ENCODE results near the gene ST6GALNAC3. TPM values are rescaled to one million over a fixed set of nuclear protein-coding genes. Genes with fewer than 3 reads are reported as not detected.

ST6GALNAC3 gene
- total RNA-seq, 1 experiment from 2014 or later, result 2.2 TPM

DNA sequence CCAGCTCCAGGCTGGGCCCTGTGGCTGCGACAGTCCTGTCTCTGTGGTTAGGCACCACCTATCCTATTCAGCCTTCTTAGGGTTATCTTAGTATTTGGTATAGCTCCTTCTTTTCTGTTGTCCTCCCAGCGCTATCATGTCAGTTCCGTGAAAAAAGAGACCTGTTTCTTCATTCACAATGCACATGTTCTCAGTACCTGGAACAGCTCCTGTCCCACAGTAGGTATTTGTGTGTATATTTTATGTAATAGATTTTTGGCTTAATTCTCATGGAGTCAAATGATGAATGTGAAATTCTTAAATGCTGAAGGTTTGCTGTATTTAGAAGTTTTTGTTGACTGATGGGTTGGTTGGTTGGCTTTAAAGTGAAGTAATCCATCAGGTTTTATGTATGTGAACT lies 279.7 kb downstream of the ST6GALNAC3 start:
- H3K4me2 ChIP-seq (ENCODE audit: low read length), result no peak overlapping the region
- H3K79me2 ChIP-seq (ENCODE audit: insufficient read depth, low read length), result no peaks in the 10 kb centered on the region
- H3K9ac ChIP-seq (ENCODE audit: low read length), result no peak overlapping the region
- no peaks in the 10 kb centered on the region for H3K27me3 ChIP-seq (ENCODE audit: insufficient read depth, low read length)
- H4K20me1 ChIP-seq (ENCODE audit: insufficient read depth), result no peaks in the 10 kb centered on the region
- no peak overlapping the region for H3K4me3 ChIP-seq (replicated peaks in 1 of 2; ENCODE audit: low read depth in 1 of 2, low read length in 2 of 2)
- no peak overlapping the region for H3K27ac ChIP-seq (ENCODE audit: low read depth, low read length)
- no TSS peak for BruUV-seq (replicated peaks)
- H3K4me1 ChIP-seq (ENCODE audit: control insufficient read depth in 1 of 2, insufficient read depth in 2 of 2, low read length in 2 of 2), result no peaks in the 10 kb centered on the region
- no peaks in the 10 kb centered on the region for H3K36me3 ChIP-seq (ENCODE audit: control insufficient read depth in 1 of 2, insufficient read depth in 2 of 2, low read length in 2 of 2)
- ATAC-seq (no peak), DNase-seq (ENCODE audit: low read depth, low spot score) (no peak)
- POLR2A ChIA-PET, result no interaction called here
- RAD21 ChIA-PET (ENCODE audit: low non-redundant PET in 1 of 2, low total read pairs in 2 of 2, uncharacterized antibody in 2 of 2, unreplicated experiment in 2 of 2), result no interaction called here
- H3K9me2 ChIP-seq (ENCODE audit: insufficient read depth), result no peaks in the 10 kb centered on the region
- H2AFZ ChIP-seq (ENCODE audit: low read depth, low read length, poor library complexity, severe bottlenecking), result no peak overlapping the region
- TF ChIP-seq YY1 (IDR thresholded peaks at IDR 0.05; ENCODE audit: extremely low read depth, insufficient replicate concordance, low read depth, low read length), result no peak
- no peak for TF ChIP-seq JUND (IDR thresholded peaks at IDR 0.05)
- TF ChIP-seq CEBPB (IDR thresholded peaks at IDR 0.05; ENCODE audit: low read depth), result no peak
- no peak for TF ChIP-seq ELF1 (IDR thresholded peaks at IDR 0.05; ENCODE audit: borderline replicate concordance, low read depth)
- TF ChIP-seq EGR1 (IDR thresholded peaks at IDR 0.05; ENCODE audit: low read depth), result no peak
- no peak for TF ChIP-seq ZNF274 (IDR thresholded peaks at IDR 0.05; ENCODE audit: low read depth, low read length)
- TF ChIP-seq TCF7L2 (IDR thresholded peaks at IDR 0.05; ENCODE audit: borderline replicate concordance, extremely low read depth, insufficient read depth, insufficient read length), result no peak
- TF ChIP-seq SRF (IDR thresholded peaks at IDR 0.05; ENCODE audit: low read depth), result no peak
- TF ChIP-seq EZH2phosphoT487 (IDR thresholded peaks at IDR 0.05; ENCODE audit: borderline replicate concordance), result no peak
- TF ChIP-seq FOSL1 (IDR thresholded peaks at IDR 0.05; ENCODE audit: low read depth), result no peak
- TF ChIP-seq, protein P1, sequence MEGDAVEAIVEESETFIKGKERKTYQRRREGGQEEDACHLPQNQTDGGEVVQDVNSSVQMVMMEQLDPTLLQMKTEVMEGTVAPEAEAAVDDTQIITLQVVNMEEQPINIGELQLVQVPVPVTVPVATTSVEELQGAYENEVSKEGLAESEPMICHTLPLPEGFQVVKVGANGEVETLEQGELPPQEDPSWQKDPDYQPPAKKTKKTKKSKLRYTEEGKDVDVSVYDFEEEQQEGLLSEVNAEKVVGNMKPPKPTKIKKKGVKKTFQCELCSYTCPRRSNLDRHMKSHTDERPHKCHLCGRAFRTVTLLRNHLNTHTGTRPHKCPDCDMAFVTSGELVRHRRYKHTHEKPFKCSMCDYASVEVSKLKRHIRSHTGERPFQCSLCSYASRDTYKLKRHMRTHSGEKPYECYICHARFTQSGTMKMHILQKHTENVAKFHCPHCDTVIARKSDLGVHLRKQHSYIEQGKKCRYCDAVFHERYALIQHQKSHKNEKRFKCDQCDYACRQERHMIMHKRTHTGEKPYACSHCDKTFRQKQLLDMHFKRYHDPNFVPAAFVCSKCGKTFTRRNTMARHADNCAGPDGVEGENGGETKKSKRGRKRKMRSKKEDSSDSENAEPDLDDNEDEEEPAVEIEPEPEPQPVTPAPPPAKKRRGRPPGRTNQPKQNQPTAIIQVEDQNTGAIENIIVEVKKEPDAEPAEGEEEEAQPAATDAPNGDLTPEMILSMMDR (IDR thresholded peaks at IDR 0.05 in 2 of 3, conservative IDR thresholded peaks at IDR 0.05 in 1 of 3; ENCODE audit: borderline replicate concordance in 1 of 3, insufficient read depth in 1 of 3, low read depth in 2 of 3, low read length in 2 of 3), result no peak
- TF ChIP-seq, protein P2, sequence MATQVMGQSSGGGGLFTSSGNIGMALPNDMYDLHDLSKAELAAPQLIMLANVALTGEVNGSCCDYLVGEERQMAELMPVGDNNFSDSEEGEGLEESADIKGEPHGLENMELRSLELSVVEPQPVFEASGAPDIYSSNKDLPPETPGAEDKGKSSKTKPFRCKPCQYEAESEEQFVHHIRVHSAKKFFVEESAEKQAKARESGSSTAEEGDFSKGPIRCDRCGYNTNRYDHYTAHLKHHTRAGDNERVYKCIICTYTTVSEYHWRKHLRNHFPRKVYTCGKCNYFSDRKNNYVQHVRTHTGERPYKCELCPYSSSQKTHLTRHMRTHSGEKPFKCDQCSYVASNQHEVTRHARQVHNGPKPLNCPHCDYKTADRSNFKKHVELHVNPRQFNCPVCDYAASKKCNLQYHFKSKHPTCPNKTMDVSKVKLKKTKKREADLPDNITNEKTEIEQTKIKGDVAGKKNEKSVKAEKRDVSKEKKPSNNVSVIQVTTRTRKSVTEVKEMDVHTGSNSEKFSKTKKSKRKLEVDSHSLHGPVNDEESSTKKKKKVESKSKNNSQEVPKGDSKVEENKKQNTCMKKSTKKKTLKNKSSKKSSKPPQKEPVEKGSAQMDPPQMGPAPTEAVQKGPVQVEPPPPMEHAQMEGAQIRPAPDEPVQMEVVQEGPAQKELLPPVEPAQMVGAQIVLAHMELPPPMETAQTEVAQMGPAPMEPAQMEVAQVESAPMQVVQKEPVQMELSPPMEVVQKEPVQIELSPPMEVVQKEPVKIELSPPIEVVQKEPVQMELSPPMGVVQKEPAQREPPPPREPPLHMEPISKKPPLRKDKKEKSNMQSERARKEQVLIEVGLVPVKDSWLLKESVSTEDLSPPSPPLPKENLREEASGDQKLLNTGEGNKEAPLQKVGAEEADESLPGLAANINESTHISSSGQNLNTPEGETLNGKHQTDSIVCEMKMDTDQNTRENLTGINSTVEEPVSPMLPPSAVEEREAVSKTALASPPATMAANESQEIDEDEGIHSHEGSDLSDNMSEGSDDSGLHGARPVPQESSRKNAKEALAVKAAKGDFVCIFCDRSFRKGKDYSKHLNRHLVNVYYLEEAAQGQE (IDR thresholded peaks at IDR 0.05; ENCODE audit: low read depth), result no peak
- TF ChIP-seq, protein P3, sequence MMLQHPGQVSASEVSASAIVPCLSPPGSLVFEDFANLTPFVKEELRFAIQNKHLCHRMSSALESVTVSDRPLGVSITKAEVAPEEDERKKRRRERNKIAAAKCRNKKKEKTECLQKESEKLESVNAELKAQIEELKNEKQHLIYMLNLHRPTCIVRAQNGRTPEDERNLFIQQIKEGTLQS (IDR thresholded peaks at IDR 0.05), result no peak
- no peak for TF ChIP-seq POLR2AphosphoS5 (IDR thresholded peaks at IDR 0.05; ENCODE audit: low read depth, low read length)
- TF ChIP-seq, protein P4, sequence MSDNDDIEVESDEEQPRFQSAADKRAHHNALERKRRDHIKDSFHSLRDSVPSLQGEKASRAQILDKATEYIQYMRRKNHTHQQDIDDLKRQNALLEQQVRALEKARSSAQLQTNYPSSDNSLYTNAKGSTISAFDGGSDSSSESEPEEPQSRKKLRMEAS (IDR thresholded peaks at IDR 0.05), result no peak
- TF ChIP-seq SIN3A (IDR thresholded peaks at IDR 0.05; ENCODE audit: low read depth), result no peak
- intact Hi-C loops (cut with micrococcal nuclease), result no loop called here
- CTCF ChIA-PET, result no interaction called here
- no peaks in the 10 kb centered on the region for H3K9me3 ChIP-seq (ENCODE audit: control insufficient read depth in 1 of 2, insufficient read depth in 1 of 2, low read depth in 1 of 2, low read length in 2 of 2)

All from HCT116 (cell line).